ENCODE data around the gene SLC35A1.

The SLC35A1 gene

DNA sequence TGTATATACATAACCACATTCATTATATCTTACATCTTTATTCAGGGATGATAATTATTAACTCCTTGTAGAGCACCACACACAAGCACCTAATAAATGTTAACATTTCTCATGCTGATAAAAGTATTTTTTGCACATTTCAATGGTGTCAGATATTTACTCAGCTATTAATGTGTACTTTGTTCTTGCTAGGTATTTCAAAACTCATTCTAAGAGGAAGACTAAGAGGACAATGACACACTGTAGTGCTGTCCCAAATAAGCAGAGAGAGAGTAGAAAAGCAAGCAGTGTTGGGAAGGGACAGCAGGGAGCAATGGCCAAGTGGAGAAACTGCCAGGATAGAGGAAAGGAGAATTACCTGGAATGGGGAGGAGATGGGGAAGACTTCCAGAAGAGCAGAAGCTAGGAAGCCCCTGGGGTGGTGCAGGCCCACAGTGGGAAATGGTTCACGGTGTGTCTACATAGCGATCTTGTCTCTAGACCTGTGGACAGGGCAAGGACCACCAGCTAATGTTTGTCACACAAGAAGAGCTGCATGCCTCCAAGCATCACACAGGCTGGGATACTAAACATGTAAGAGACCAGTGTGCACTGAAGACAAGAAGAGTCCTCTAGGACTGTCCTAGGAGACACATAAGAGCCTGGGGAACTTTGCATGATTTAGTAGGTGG lies 61.7 kb downstream of the SLC35A1 start:
- no peak for DNase-seq

- DNase-seq, result no peak
Observed at GRCh38 chr6:87538510-87539260, 65.9 kb downstream of the SLC35A1 start.

GRCh38 chr6:87539554-87539953 lies 66.8 kb downstream of the SLC35A1 start:
- no peak for DNase-seq

- DNase-seq, result no peak
Observed at GRCh38 chr6:87540539-87540938, 67.8 kb downstream of the SLC35A1 start.

DNA sequence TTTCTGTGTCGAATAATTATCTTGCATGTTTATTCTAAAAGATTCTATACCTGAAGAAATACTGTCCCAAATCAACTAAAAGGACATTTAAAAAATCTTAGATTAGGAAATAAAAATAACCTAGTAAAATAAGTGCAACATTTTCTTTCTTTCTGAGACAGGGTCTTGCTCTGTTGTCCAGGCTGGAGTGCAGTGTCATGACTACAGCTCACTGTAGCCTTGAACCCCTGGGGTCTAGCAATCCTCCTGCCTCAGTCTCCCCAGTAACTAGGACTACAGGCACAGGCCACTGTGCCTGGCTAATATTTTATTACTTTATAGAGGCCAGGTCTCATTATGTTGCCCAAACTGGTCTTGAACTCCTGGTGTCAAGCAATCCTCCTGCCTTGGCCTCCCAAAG lies 68.3 kb downstream of the SLC35A1 start:
- no peak for DNase-seq

GRCh38 chr6:87541744-87542143 lies 69.0 kb downstream of the SLC35A1 start:
- DNase-seq, result no peak

DNA sequence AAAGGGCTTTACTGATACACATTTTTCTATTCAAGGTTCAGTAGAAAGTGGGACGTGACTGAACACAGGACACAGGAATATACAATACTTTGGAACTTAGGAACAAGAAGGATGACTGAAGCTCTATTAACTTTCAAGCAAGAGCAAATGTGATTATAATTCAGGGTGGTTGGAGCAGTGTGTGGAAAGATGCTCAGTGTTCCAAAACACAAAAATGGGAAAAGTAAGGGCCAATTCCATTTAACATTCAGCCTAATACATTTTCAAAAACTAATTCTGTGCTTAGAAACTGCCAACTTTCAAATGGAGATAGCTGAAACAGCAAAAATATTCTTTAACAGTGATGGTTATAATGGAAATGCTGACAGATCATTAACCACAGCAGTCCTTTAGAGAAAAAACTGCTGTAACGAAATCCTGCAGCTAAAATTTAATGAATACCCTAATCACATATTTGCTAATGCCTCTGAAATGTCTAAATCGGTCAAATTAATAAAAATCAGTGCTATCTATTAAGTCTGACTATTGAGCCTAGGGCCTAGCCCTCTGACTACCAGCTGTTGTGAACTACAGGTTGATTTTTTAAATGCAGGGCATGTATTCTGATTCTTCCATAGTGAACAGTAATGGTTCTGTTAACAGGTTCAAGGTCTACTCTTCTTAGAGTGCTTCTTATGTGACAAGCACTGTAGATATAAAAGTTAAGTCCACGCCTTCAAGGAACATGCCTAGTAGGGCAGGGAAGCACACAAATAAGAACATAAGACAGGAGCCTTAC lies 71.1 kb downstream of the SLC35A1 start:
- DNase-seq, result no peak

DNA sequence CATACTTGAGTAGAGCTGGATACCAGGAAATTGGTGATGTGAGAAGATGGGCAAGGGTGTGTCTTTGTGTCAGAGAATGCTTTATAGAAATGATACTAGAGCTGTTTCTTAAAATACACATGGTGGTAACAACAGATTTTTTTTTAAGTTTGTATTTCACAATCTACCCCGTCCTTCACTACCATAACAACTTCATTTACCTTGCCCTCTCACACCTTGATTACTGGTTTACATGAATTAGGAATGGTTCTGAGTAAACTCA lies 71.6 kb downstream of the SLC35A1 start:
- no peak for DNase-seq

DNA sequence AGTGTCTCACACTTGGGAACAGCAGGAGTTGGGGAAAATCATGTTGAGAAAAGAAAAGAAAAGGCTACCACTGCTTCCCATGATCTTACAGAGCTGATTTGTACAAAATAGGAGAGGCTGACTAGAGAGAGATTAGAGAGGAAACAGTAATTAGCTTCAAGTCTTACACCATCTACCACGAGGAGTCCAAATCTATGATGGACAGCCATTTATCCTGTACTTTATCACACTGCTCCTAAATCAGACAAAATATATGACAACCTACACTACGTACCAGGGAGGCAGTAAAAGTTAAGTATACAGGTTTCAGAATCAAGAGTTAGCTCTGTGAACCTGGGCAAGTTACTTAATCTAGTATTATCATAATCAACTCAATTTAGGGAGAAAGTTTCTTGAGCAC lies 79.0 kb downstream of the SLC35A1 start:
- no peak for DNase-seq

GRCh38 chr6:87553159-87553765 lies 80.5 kb downstream of the SLC35A1 start:
- no peak for DNase-seq

GRCh38 chr6:87555506-87555905 lies 82.7 kb downstream of the SLC35A1 start:
- no peak for DNase-seq

- DNase-seq, result no peak
Observed at GRCh38 chr6:87558446-87558845, 85.7 kb downstream of the SLC35A1 start.

GRCh38 chr6:87561017-87561416 lies 88.2 kb downstream of the SLC35A1 start:
- no peak for DNase-seq

Measured in activated CD4-positive, CD25-positive, alpha-beta regulatory T cell treated with anti-CD3 and anti-CD28 coated beads, Interleukin-2, amount 50 U/mL, for 72 hours (primary cell).